ENCODE results near the gene CDK16. TPM values are rescaled to one million over a fixed set of nuclear protein-coding genes. Genes with fewer than 3 reads are reported as not detected.
"Not testable (repeated sequence)": the region's sequence is repeated elsewhere in the genome, so short reads cannot be mapped to it uniquely, and the experiment has no call there.

The CDK16 gene
- polyA plus RNA-seq, 1 donor: 113 TPM

GRCh38 chrX:47247206-47247998, 28.9 kb downstream of the CDK16 start:
- no peak for DNase-seq

- DNase-seq: no peak
Measured at GRCh38 chrX:47247999-47248320, 29.5 kb downstream of the CDK16 start.

GRCh38 chrX:47248576-47248975, 30.1 kb downstream of the CDK16 start:
- no peak for DNase-seq

GRCh38 chrX:47250017-47250347, 31.5 kb downstream of the CDK16 start:
- DNase-seq: no peak

- DNase-seq: not testable (repeated sequence)
Measured at GRCh38 chrX:47257620-47258019, 39.1 kb downstream of the CDK16 start.

GRCh38 chrX:47264483-47265173, 46.1 kb downstream of the CDK16 start:
- DNase-seq: no peak

- DNase-seq: no peak
Measured at GRCh38 chrX:47266643-47267042, 48.2 kb downstream of the CDK16 start.

GRCh38 chrX:47272013-47272408, 53.5 kb downstream of the CDK16 start:
- DNase-seq: no peak

GRCh38 chrX:47273011-47273730, 54.7 kb downstream of the CDK16 start:
- no peak for DNase-seq

- DNase-seq: no peak
Measured at GRCh38 chrX:47278691-47279090, 60.2 kb downstream of the CDK16 start.

Other genes starting within 250 kb of the CDK16 start
- gene RGN, start 140.2 kb upstream of the CDK16 start, polyA plus RNA-seq (ENCODE audit: insufficient read length): 42.7 TPM
- 80.5 TPM for gene NDUFB11, start 74.0 kb upstream of the CDK16 start, polyA plus RNA-seq (ENCODE audit: insufficient read length)
- 46.4 TPM for gene RBM10, start 73.5 kb upstream of the CDK16 start, polyA plus RNA-seq (ENCODE audit: insufficient read length)
- gene UBA1, start 24.9 kb upstream of the CDK16 start, polyA plus RNA-seq (ENCODE audit: insufficient read length): 266 TPM
- gene USP11, start 14.3 kb downstream of the CDK16 start, polyA plus RNA-seq (ENCODE audit: insufficient read length): 170 TPM
- gene ZNF157, start 151.9 kb downstream of the CDK16 start, polyA plus RNA-seq (ENCODE audit: insufficient read length): 1.6 TPM

Data from left kidney (tissue), 2 donors.